ENCODE data around the gene AGAP9.
"Not testable (repeated sequence)": the region's sequence is repeated elsewhere in the genome, so short reads cannot be mapped to it uniquely, and the experiment has no call there.

DNA sequence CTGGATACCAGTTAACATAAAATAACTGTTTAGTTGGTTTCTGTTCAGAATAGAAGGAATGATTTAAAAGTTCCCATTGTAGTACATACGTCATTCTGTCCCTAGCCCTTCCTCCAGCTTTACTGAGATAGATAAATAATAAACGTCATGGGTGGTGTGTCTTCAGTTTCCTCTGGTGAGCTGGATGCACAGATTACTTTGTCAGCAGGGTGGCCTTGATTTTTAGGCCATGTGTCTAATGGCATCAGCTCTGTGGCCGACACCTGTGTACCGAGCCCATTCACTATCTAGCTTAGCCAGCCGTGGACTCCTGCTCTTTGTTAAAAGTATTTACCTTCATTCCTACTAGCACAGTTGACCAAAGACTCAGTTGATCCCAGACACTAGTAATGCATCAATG is 34.7 kb upstream of the AGAP9 start:
- not testable (repeated sequence) for TF ChIP-seq ZNF232 (CRISPR knock-in tag; IDR thresholded peaks at IDR 0.05); MXD4 (CRISPR knock-in tag; IDR thresholded peaks at IDR 0.05; ENCODE audit: borderline replicate concordance); NR2C2 (CRISPR knock-in tag; IDR thresholded peaks at IDR 0.05); KAT7 (CRISPR knock-in tag; IDR thresholded peaks at IDR 0.05; ENCODE audit: borderline replicate concordance); ATF2 (CRISPR knock-in tag; IDR thresholded peaks at IDR 0.05; ENCODE audit: borderline replicate concordance, low read depth); TEAD4 (CRISPR knock-in tag; IDR thresholded peaks at IDR 0.05); USF2 (CRISPR knock-in tag; IDR thresholded peaks at IDR 0.05)
- TF ChIP-seq, protein P1, sequence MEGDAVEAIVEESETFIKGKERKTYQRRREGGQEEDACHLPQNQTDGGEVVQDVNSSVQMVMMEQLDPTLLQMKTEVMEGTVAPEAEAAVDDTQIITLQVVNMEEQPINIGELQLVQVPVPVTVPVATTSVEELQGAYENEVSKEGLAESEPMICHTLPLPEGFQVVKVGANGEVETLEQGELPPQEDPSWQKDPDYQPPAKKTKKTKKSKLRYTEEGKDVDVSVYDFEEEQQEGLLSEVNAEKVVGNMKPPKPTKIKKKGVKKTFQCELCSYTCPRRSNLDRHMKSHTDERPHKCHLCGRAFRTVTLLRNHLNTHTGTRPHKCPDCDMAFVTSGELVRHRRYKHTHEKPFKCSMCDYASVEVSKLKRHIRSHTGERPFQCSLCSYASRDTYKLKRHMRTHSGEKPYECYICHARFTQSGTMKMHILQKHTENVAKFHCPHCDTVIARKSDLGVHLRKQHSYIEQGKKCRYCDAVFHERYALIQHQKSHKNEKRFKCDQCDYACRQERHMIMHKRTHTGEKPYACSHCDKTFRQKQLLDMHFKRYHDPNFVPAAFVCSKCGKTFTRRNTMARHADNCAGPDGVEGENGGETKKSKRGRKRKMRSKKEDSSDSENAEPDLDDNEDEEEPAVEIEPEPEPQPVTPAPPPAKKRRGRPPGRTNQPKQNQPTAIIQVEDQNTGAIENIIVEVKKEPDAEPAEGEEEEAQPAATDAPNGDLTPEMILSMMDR (IDR thresholded peaks at IDR 0.05): not testable (repeated sequence)
- TF ChIP-seq, protein P2, sequence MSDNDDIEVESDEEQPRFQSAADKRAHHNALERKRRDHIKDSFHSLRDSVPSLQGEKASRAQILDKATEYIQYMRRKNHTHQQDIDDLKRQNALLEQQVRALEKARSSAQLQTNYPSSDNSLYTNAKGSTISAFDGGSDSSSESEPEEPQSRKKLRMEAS (CRISPR knock-in tag; IDR thresholded peaks at IDR 0.05): not testable (repeated sequence)
- TF ChIP-seq, protein P3, sequence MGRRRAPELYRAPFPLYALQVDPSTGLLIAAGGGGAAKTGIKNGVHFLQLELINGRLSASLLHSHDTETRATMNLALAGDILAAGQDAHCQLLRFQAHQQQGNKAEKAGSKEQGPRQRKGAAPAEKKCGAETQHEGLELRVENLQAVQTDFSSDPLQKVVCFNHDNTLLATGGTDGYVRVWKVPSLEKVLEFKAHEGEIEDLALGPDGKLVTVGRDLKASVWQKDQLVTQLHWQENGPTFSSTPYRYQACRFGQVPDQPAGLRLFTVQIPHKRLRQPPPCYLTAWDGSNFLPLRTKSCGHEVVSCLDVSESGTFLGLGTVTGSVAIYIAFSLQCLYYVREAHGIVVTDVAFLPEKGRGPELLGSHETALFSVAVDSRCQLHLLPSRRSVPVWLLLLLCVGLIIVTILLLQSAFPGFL (CRISPR knock-in tag; IDR thresholded peaks at IDR 0.05; ENCODE audit: borderline replicate concordance): not testable (repeated sequence)
- TF ChIP-seq, protein P4, sequence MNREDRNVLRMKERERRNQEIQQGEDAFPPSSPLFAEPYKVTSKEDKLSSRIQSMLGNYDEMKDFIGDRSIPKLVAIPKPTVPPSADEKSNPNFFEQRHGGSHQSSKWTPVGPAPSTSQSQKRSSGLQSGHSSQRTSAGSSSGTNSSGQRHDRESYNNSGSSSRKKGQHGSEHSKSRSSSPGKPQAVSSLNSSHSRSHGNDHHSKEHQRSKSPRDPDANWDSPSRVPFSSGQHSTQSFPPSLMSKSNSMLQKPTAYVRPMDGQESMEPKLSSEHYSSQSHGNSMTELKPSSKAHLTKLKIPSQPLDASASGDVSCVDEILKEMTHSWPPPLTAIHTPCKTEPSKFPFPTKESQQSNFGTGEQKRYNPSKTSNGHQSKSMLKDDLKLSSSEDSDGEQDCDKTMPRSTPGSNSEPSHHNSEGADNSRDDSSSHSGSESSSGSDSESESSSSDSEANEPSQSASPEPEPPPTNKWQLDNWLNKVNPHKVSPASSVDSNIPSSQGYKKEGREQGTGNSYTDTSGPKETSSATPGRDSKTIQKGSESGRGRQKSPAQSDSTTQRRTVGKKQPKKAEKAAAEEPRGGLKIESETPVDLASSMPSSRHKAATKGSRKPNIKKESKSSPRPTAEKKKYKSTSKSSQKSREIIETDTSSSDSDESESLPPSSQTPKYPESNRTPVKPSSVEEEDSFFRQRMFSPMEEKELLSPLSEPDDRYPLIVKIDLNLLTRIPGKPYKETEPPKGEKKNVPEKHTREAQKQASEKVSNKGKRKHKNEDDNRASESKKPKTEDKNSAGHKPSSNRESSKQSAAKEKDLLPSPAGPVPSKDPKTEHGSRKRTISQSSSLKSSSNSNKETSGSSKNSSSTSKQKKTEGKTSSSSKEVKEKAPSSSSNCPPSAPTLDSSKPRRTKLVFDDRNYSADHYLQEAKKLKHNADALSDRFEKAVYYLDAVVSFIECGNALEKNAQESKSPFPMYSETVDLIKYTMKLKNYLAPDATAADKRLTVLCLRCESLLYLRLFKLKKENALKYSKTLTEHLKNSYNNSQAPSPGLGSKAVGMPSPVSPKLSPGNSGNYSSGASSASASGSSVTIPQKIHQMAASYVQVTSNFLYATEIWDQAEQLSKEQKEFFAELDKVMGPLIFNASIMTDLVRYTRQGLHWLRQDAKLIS (CRISPR knock-in tag; IDR thresholded peaks at IDR 0.05; ENCODE audit: borderline replicate concordance): not testable (repeated sequence)

All from WTC11 (cell line).